Right hindlimb (tissue), 1 donor: ENCODE results near the gene HIP1R.
"Not testable (repeated sequence)": the region's sequence is repeated elsewhere in the genome, so short reads cannot be mapped to it uniquely, and the experiment has no call there.

Source experiments
- DNase-seq: peaks from one replicate; pipeline ENCODE4 v3.0.0-alpha.2; 2018

Gene HIP1R

GRCh38 chr12:122834921-122835749 lies at the start of gene HIP1R:
Gene HIP1R (plus strand): TSS chr12:122835457. CDS start chr12:122835551, 94 bp downstream.
- DNase-seq, result peak; percentile 58

GRCh38 chr12:122785503-122785902 lies 49.8 kb upstream of the HIP1R start:
- no peak for DNase-seq

GRCh38 chr12:122788387-122788786 lies 46.9 kb upstream of the HIP1R start:
- DNase-seq, result no peak

GRCh38 chr12:122789637-122790036 lies 45.6 kb upstream of the HIP1R start:
- DNase-seq, result no peak

- no peak for DNase-seq
These were observed 44.7 kb upstream of the HIP1R start for GRCh38 chr12:122790393-122791075.

GRCh38 chr12:122793685-122794106 lies 41.6 kb upstream of the HIP1R start:
- no peak for DNase-seq

GRCh38 chr12:122795807-122796206 lies 39.5 kb upstream of the HIP1R start:
- no peak for DNase-seq

- DNase-seq, result no peak
These were observed 35.5 kb upstream of the HIP1R start for GRCh38 chr12:122799641-122800243.

- no peak for DNase-seq
These were observed 31.3 kb upstream of the HIP1R start for GRCh38 chr12:122803937-122804336.

- not testable (repeated sequence) for DNase-seq
These were observed 30.3 kb upstream of the HIP1R start for GRCh38 chr12:122804957-122805356.

- DNase-seq, result no peak
These were observed 27.6 kb upstream of the HIP1R start for GRCh38 chr12:122807651-122808050.

GRCh38 chr12:122811777-122812176 lies 23.5 kb upstream of the HIP1R start:
- DNase-seq, result no peak

- DNase-seq, result no peak
These were observed 21.9 kb upstream of the HIP1R start for GRCh38 chr12:122813310-122813713.

GRCh38 chr12:122819209-122819785 lies 16.0 kb upstream of the HIP1R start:
- no peak for DNase-seq

GRCh38 chr12:122820138-122820537 lies 15.1 kb upstream of the HIP1R start:
- DNase-seq, result no peak

GRCh38 chr12:122820838-122821271 lies 14.4 kb upstream of the HIP1R start:
- DNase-seq, result no peak

GRCh38 chr12:122823429-122823828 lies 11.8 kb upstream of the HIP1R start:
- no peak for DNase-seq

GRCh38 chr12:122825773-122826724 lies 9.2 kb upstream of the HIP1R start:
- DNase-seq, result no peak

- no peak for DNase-seq
These were observed 8.0 kb upstream of the HIP1R start for GRCh38 chr12:122827258-122827657.

- DNase-seq, result no peak
These were observed 4.6 kb upstream of the HIP1R start for GRCh38 chr12:122830517-122831214.
